Measurements from ENCODE around the gene RAB8B.

DNA sequence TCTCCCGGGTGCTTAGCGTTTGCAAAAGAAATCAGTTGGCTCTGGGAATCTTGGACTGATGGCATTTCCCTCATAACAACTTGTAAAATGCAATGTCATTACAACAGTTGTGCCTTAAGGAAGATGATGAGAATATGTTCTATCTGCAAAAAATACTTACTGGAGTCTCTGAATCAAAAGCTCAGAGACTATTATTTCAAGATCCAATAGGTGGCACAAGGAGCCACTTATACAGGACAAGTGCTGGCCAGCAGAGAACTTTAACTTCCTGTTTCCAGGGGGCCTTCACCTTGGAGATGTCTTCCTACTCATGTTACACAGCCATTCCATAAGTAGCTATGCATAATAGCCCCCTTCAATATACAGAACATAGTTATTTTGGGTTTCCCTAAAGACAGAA is 23.2 kb upstream of the RAB8B start:
- TF ChIP-seq, protein P1, sequence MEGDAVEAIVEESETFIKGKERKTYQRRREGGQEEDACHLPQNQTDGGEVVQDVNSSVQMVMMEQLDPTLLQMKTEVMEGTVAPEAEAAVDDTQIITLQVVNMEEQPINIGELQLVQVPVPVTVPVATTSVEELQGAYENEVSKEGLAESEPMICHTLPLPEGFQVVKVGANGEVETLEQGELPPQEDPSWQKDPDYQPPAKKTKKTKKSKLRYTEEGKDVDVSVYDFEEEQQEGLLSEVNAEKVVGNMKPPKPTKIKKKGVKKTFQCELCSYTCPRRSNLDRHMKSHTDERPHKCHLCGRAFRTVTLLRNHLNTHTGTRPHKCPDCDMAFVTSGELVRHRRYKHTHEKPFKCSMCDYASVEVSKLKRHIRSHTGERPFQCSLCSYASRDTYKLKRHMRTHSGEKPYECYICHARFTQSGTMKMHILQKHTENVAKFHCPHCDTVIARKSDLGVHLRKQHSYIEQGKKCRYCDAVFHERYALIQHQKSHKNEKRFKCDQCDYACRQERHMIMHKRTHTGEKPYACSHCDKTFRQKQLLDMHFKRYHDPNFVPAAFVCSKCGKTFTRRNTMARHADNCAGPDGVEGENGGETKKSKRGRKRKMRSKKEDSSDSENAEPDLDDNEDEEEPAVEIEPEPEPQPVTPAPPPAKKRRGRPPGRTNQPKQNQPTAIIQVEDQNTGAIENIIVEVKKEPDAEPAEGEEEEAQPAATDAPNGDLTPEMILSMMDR (IDR thresholded peaks at IDR 0.05 in 2 of 3, conservative IDR thresholded peaks at IDR 0.05 in 1 of 3; ENCODE audit: insufficient read depth in 2 of 3, low read depth in 1 of 3, low read length in 3 of 3): peak; percentile 23 to 60 (median 37); a peak in 3 of 6 replicates
- TF ChIP-seq MXI1 (IDR thresholded peaks at IDR 0.05; ENCODE audit: low read depth, low read length): no peak
- 0 out of 2 replicates have a peak, but pooled peaks have one; percentile 33 for TF ChIP-seq SMC3 (conservative IDR thresholded peaks at IDR 0.05; ENCODE audit: insufficient read depth, low read depth, low read length)
- no peak for TF ChIP-seq MCM3 (IDR thresholded peaks at IDR 0.05)
- TF ChIP-seq, protein P2, sequence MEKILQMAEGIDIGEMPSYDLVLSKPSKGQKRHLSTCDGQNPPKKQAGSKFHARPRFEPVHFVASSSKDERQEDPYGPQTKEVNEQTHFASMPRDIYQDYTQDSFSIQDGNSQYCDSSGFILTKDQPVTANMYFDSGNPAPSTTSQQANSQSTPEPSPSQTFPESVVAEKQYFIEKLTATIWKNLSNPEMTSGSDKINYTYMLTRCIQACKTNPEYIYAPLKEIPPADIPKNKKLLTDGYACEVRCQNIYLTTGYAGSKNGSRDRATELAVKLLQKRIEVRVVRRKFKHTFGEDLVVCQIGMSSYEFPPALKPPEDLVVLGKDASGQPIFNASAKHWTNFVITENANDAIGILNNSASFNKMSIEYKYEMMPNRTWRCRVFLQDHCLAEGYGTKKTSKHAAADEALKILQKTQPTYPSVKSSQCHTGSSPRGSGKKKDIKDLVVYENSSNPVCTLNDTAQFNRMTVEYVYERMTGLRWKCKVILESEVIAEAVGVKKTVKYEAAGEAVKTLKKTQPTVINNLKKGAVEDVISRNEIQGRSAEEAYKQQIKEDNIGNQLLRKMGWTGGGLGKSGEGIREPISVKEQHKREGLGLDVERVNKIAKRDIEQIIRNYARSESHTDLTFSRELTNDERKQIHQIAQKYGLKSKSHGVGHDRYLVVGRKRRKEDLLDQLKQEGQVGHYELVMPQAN (IDR thresholded peaks at IDR 0.05; ENCODE audit: borderline replicate concordance): no peak
- no peak for TF ChIP-seq CHD2 (IDR thresholded peaks at IDR 0.05; ENCODE audit: low read depth, low read length)
- TF ChIP-seq POLR2A (conservative IDR thresholded peaks at IDR 0.05): no peak
- TF ChIP-seq RFX5 (IDR thresholded peaks at IDR 0.05; ENCODE audit: low read depth, low read length): no peak
- no peak for TF ChIP-seq PTTG1 (tag; IDR thresholded peaks at IDR 0.05; ENCODE audit: low read depth)
- TF ChIP-seq KAT7 (CRISPR knock-in tag; IDR thresholded peaks at IDR 0.05; ENCODE audit: borderline replicate concordance): no peak
